ENCODE data around the gene ELP4.

The ELP4 gene

DNA sequence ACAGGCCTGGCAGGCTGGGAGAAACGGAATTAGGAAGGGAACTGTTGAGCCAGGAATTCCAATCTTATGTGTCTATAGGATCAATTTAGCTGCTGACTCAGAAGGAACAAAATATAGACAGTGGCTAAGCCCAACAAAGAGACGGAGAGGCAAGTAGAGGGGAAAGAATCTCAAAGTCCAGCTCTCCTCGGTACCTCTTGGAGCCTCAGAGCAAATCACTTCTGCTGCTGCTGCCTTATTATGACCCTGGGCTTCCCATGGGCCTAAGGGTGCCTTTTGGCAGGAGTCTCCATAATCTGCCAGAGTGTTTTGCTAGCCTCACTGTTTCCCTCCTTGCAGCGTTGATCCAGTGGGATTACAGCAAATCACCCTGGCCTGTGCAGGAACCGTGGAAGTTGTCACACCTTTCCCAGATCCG, 269.8 kb downstream of the ELP4 start:
- no peak for DNase-seq (ENCODE audit: low spot score)

DNA sequence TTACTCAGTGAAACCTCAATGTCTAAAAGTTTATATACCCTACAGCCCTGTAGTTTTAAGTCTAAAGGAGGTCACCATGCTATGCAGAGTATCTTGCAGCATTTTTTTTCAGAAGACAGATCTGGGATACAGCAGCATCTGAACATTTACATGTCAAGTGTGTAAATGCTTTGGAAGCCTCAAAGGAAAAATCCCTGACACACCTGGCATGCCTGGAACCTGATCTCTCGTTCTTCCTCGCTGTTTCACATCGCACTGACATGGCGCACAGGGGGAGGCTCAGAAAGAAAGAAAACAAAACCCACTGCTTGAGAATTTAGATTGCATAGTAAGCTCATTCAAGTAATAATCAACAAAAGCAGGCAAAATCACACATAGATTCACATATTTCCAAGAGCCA, 270.5 kb downstream of the ELP4 start:
- DNase-seq (ENCODE audit: low spot score) = no peak

DNA sequence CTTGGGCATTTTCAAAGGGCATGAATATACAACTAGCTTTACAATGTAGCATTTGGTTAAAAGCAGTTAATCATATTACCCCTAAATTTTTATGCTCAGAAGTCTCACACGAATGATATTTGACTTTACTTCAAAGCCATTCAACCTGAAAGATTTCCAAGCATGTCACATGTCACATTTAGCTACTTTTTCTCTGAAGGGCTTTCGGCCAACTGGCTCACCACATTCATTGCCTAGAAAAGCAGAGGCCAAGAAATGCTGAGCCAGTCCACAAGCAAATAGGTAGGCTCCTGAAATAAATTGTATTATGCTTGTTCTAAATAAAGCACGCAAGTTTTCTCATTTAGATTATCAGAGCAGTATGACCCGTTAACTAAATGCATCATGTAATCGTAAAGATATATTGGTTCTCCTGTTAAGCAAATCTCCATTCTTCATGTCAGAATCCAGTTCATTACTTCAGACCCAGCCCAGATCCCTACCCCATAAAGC, 271.0 kb downstream of the ELP4 start:
- DNase-seq (ENCODE audit: low spot score) = no peak

DNA sequence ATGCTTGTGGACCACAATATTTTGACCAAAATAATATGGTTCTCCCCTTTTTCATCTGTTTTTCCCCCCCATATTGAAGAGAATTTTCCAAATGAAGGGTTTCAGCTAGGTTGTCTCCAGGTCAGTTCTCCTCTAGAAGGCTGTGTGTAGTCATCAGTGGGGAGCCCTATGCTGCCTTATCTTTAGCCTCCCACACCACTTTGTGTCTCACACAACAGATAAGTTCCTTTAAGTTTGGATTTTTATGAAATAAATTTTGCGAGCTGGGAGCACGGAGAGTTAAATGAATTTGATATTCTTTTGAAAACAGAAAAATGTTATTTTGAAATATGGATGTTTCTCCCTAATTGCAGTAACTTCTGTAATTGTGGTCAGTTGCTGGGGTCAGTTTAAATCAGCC, 272.7 kb downstream of the ELP4 start:
- no peak for DNase-seq (ENCODE audit: low spot score)

DNA sequence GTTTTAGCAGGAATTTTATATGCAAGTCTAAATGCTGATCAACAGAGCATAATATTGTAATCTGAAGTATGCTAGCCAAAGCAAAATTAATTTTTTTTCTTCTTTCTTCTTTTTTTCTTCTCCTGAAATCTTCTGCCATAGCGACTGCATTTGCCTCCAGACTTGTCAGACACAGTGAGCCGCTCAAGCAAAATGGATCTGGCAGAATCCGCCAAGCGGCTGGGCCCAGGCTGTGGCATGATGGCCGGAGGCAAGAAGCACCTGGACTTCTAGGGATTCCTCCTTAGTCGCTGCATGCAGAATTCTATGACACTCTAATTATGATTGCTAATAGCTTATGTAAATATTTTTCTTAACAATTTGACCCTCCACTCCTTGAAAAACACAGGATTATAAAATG, 273.7 kb downstream of the ELP4 start:
- no peak for DNase-seq (ENCODE audit: low spot score)

DNA sequence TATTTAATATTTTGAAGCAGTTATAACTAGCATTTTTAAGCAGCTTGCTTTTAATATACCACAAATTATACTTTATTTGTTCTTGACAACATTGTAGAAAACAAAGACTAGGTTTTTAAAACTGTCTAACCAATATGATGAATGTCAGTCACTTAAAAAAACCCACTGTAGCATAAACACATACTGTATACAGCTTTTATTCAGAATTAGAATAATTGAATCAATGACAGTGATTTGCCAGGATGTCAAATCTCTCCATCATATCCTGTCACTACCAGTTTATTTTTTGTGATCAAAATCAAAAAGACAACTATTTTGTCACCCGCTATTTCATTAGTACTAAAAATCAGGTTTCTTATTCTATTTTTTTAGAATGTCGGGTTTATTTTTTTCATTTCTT, 275.0 kb downstream of the ELP4 start:
- DNase-seq (ENCODE audit: low spot score) = no peak

DNA sequence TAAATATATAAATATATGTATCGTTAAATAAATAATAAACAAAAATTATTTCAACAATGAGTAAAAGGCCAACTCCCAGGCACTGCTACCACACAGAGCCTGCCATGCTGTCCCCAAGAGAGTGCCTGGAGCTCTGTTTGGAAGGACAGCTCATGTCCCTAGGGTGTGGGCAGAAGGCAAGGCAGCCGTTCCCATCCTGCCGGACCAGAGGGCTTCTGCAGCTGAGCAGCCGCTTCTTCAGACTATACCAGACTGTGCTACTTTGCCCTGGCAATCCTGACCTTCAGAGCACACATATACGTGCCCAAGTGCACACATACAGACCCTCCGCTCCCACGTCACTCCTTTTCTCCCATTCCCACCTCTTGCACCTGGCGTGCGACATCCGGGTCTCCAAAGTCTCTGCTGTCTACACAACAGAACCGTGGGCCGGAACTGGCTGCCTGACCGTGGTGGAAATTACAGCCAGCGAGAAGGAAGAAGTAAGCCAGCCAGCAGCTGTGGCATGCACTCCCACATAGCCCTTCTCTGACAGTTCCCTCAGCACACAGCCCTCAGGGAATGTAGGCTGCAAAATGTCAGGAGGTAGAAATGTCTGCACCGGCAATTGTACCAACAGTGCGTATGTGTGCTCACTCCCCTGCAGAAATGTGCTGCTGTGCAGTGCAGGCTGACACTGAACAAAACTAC, 277.6 kb downstream of the ELP4 start:
- no peak for DNase-seq (ENCODE audit: low spot score)

DNA sequence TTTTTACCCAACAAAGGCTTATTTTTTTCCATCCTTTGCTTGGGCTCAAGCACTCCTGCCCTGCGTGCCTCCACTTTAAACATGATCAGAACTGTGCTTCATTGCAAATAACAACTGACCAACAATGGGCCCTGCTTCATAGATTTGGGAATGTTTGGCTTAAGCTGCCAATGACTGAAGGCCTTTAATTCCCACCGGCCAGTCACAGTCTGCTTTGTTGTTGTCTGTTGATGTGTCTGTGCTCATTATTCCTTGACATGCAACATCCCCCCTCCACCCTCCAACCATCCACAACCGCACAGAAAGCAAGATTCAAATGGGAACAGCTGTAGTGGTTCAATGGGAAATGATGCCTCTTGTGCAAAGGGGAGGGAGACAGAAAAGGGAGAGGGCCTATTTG, 278.5 kb downstream of the ELP4 start:
- no peak for DNase-seq (ENCODE audit: low spot score)

DNA sequence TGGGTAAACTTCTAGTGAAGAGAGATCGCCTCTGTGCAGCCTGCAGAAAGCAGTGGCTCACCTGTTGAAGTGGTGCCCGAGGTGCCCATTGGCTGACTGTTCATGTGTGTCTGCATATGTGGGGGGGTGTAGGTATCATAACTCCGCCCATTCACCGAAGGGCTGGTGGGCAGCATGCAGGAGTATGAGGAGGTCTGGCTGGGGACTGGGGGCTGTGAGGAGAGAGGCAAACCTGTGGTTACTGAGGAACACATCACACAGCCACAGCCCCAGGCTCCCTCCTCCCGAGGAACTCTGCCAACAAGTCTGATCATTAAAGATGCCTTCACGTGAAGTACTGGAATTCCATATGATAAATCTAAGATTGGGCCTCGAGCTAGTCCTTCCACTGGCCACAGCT, 281.1 kb downstream of the ELP4 start:
- DNase-seq (ENCODE audit: low spot score) = no peak

DNA sequence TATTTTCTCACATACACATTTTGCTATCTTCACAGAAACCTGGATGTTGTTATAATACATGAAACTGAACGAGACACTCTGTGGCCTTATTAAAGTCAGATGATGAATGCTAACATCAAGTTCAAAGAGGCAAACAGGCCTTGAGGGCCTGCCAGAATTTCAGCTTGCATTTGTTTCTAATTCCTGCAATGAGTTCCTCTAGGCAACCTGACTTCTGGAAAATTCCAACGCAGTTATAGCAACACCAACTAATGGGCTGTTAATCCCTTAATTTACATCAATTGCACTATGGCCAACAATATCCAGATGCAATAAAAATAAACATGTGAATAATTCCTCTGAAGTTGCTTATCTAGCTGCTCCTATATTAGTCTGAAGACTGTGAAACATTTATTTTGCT, 282.5 kb downstream of the ELP4 start:
- no peak for DNase-seq (ENCODE audit: low spot score)

DNA sequence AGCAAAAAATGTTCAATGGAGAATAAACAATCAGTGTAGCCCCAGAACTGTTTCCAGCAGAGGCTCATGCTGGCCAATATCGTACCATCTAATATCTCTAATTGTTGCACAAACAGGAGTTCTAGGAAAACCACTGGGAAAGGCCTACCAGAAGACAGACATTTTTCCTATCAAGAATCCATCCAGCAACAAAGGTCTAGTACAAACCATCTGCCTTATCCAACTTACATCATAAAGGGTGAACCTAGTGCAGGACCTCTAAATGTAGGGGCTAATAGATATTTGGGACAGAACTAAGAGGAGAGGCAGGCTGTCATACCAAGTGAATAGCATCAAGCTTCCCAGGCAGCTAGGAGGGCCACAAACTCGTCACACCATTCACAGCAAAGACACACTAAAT, 282.9 kb downstream of the ELP4 start:
- no peak for DNase-seq (ENCODE audit: low spot score)

DNA sequence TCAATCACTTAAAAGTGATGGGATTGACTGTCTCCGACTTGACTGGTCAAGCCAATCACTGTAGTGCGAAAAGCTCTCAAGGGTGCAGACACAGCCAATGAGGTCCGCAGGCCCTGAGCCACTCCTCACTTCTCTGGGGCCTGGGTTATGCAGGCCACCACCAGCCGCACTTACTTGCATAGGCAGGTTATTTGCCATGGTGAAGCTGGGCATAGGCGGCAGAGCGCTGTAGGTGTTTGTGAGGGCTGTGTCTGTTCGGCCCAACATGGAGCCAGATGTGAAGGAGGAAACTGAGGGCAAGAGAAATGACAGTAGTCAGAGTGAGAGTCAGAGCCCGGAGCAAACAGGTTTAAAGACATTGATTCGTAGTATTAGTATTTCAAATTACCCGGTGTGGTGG, 283.7 kb downstream of the ELP4 start:
- DNase-seq (ENCODE audit: low spot score) = no peak

DNA sequence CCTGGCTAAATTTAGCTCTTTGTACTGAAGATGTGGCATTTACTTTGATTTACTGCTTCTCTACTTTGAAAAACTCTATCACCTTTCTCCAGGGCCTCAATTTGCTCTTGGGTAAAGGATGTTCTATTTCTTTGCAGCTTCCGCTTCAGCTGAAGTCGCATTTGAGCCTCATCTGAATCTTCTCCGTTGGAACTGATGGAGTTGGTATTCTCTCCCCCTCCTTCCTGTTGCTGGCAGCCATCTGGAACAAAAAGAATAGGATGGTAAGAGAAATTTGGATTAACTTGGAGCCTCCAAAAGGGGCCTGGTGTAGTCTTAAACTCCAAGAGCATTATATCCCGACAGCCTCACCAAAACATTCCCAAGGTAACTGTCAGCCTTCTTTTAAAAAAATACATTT, 285.0 kb downstream of the ELP4 start:
- no peak for DNase-seq (ENCODE audit: low spot score)

DNA sequence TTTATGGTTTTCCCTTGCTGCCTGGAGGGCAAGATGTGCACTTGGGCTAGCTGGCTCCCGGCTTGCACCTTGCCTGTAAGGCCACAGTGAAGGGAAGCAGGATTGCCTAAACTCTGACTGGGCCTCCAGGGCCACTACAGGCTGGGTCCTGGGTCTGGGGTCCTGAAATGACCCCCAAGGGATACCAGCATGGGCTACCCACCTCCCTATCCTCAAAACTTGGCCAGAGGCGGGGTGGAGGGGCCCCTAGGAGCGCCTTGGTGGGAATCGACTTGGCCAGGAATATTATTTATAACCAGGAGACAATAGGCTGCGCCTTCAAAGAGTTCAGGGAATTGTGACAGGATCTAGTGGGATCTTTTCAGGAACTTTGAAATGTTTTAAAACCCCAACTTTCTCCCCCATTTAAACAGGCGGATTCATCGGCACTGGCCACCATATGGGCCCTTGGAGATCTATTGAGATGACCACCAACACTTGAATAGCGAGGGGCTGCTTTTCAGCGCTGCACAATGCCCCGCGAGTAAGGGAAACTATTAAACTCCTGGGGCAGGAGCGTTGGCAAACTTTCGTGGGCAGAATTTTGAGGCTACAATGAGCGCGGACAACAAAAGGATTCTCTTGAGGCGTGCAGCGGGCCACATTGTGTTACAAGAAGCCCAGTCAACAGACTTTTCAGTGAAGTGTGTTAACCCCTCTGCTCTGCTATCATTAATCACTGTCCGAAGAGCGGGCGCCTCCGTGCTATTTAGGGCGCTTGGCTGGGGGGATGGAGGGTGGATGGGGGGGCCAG, 286.3 kb downstream of the ELP4 start:
- DNase-seq (ENCODE audit: low spot score) = no peak

DNA sequence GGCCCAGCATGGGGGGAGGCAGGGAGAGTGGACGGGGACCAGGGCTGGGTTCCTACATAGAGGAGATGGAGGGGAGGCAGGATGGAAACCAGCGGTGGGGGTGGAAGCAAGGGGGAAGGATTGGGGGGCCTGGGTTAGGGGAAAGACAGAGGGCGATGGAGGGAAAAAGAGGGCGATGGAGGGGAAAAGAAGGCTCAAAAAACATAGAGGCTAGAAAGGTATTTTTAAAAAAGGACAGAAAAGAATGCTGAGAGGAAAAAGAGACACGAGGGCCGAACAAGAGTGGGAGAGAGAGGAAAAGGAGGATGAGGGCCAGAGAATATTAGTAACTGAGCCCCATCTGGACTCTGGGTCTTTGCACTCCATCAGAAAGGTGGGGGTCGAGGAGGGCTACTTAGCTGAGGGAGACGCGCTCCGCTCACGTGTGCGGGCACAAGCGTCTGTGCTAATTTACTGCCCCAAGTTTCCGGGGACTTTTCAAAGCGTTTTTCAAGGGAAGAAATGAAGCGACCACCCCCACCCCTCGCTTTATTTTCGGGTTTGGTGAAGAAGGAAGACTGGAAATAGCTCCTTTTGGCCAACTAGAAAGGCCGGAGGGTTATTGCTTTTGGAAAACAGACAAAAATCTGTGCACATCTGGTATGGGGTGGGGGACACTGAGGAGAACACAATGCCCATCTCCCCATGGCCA, 287.1 kb downstream of the ELP4 start:
- no peak for DNase-seq (ENCODE audit: low spot score)

DNA sequence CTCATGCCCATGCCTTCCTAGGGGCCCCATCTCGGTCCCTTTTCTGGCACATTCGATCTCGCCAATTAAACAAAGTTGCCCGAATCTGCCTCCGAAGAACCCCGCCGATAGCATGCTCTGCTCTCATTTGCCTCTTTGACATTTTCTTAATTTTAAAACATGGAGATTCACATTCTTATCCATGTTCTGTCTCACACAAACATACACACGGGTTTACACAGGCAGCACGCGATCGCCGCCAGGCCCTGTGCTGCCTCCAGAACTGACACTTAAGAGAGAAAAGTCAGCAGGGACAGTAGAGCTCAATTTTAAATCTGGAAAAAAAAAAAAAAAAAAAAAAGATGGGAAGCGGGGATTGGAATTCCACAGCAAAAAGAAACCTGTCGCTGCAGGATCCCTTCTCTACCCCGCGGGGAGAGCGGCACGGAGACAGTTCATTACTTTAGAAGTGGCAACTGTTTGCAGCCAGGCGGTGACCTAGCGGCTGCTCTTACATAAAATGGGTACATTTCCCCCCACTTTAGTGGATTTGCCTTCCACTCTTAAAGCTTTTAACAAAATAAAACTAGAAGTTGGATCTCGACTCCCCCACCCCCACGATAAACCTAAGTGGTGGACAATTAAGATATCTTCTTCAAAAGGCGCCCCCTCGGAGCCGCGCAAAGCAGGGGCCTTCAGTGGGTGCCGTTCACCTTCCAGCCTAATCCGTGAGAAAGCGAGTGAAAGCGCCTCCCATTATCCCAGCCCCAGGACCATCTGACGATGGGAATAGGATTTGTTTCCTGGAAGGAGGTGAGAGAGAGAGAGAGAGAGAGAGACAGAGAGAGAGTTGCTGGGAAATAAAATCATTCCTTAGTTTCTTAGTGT, 287.9 kb downstream of the ELP4 start:
- no peak for DNase-seq (ENCODE audit: low spot score)

DNA sequence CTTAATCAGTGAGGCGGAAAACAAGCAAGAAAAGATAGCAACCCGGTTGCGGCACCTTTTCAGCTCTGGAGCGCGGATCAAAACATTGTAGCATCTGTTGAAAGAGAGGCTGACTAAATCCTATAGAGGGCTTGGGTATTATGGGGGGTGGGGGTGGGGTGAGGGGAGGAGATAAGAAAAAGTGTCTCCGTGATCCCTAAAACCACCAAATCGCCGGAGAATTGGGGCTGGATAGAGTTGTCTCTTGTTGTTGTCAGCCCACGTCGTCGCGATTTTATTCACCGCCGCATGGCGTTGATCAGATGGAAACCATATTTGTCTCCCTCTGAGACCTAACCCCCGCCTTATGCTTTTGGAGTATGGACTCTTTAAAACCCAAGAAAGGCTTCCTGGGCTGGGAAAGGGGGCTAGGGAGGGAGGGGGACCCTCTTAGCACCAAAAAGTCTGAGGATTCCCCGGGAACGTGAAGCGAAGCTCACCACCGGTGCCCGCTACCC, 288.5 kb downstream of the ELP4 start:
- no peak for DNase-seq (ENCODE audit: low spot score)

DNA sequence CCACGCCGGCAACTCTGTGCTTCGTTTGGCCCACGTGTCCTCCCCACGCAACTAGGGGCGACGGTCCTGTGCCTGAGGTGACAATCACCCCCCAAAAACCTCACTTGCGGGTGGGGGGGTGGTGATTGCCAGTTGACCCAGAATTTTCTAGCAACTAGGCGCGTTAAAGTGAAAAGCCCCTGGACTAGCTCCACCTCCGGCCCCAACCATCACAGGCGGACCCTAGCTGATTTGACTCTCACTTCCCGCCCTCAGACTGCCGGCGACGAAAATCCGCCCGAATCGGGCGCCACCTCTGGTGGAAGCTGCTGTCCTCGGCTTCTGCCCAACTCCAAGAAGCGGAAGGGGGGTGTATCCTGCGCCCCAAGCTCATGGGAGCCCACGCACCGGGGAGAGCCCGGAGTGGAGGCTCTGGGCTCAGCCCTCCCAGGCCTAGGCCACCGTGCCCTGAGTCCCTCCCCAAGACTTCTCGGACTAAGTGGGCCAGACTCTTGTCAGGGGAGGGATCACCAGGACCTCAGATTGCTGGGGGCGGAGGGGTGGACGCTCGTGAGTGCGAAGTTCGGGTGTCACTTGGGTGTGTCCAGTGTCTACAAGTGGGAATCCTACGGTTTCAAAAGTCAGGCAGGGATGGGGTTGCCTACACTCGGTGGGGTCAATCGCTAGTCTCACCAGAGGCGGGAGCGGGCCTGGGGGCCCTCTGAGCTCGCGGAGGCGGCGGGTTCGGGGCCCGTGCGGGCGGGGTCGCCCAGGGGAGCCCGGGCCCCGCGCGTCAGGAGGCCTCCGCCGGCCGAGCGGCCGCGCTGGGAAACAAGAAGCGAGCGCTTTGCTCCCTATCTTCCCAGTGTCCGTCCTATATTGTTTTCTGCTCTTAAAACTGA, 289.2 kb downstream of the ELP4 start:
- DNase-seq (ENCODE audit: low spot score) = no peak

DNA sequence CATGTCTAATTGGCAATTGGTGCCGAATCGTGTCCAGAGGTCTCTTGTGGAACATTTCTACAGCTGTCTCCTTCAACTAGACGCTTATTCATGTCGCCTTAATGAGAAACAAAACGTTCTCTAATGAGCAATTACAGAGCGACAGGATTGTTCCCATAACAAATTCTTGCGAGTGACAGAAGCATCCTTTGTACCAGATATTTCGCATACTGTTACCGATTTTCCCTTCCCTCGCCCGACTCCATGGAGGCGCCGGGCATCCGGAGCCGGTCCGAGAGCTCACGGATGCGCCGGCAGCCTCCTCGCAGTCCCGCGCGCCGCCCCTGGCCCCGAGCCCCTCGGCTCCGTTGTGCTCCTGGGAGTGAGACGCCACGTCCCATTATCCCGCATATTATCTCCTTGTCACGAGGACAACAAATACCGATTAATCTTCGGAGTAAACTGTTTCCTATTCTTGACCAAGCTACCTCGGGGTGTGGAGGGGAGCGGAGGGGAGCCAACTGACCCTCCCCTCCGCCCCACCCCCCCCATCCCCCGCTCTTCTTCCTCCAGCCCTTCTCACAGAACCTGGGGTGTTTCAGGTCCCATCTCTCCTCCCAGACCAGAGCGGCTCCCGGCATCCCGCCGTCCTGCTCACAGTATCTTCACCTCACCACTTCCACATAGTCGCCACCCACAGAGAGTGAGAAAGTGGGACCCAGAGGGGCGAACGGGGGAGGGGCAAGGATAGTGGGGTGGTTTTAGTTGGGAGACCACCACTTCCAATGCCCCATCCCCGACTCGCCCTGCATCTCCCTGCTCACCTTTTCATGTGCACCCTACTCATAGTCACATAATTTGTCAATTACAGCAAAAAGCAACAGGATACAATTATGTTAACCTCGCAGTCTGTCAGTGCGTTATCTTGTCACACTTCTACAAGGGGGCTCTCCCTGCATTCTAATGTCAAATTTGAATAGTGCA, 290.1 kb downstream of the ELP4 start:
- no peak for DNase-seq (ENCODE audit: low spot score)

Measured in CD4-positive, alpha-beta T cell treated with Interleukin-6 at 100 ng/mL for 8 hours (primary cell).